Smooth muscle cell (in vitro differentiated cells): Measurements from ENCODE around the gene TMEM239. TPM values are rescaled to one million over a fixed set of nuclear protein-coding genes. Genes with fewer than 3 reads are reported as not detected.
A peak's percentile ranks its signal among the peaks of the same experiment; 100 is the strongest.

Source experiments
- DNase-seq: peaks from one replicate; lab custom pipeline; 2025; ENCODE audit not compliant: unreplicated experiment; lab: John Stamatoyannopoulos, UW
- H2AFZ ChIP-seq: fragments of 200-600 bp; sonication (generic); 2 replicates; pipeline ENCODE4 v1.6.0; 2016; ENCODE audit warnings: antibody characterized with exemption, low read depth, mild to moderate bottlenecking
- H3F3A ChIP-seq: fragments of 200-600 bp; sonication (generic); 2 replicates; pipeline ENCODE4 v1.6.0; 2017; ENCODE audit warnings: antibody characterized with exemption, low read depth
- H3K27ac ChIP-seq: fragments of 200-600 bp; sonication (generic); 2 replicates; pipeline ENCODE4 v1.5.1; 2016; ENCODE audit warnings: low read depth, mild to moderate bottlenecking
- H3K27me3 ChIP-seq: fragments of 200-600 bp; sonication (generic); 2 replicates; pipeline ENCODE4 v1.6.1; 2016; ENCODE audit warnings: low read depth, mild to moderate bottlenecking
- H3K36me3 ChIP-seq: fragments of 200-600 bp; sonication (generic); 2 replicates; pipeline ENCODE4 v1.5.1; 2016; ENCODE audit warnings: low read depth
- H3K4me1 ChIP-seq: fragments of 200-600 bp; sonication (generic); 2 replicates; pipeline ENCODE4 v1.5.1; 2016; ENCODE audit warnings: low read depth
- H3K4me2 ChIP-seq: fragments of 200-600 bp; sonication (generic); 2 replicates; pipeline ENCODE4 v1.6.0; 2016; ENCODE audit warnings: mild to moderate bottlenecking
- H3K4me3 ChIP-seq: fragments of 200-600 bp; sonication (generic); 2 replicates; pipeline ENCODE4 v1.5.1; 2016; ENCODE audit warnings: mild to moderate bottlenecking
- H3K79me2 ChIP-seq: fragments of 200-600 bp; sonication (generic); 2 replicates; pipeline ENCODE4 v1.6.0; 2016; ENCODE audit warnings: low read depth, mild to moderate bottlenecking
- H3K9ac ChIP-seq: fragments of 200-600 bp; sonication (generic); 2 replicates; pipeline ENCODE4 v1.6.0; 2016; ENCODE audit warnings: low read depth
- H3K9me3 ChIP-seq: fragments of 200-600 bp; sonication (generic); replicated peaks from 2 replicates; pipeline ENCODE4 v1.5.1; 2016; ENCODE audit warnings: low read depth
- H4K20me1 ChIP-seq: fragments of 200-600 bp; sonication (generic); 2 replicates; pipeline ENCODE4 v1.6.0; 2016; ENCODE audit warnings: low read depth
- CTCF ChIP-seq: fragments of 200-600 bp; sonication (generic); IDR thresholded peaks from 2 replicates; pipeline ENCODE4 v1.5.1; 2017; ENCODE audit warnings: borderline replicate concordance, mild to moderate bottlenecking, antibody characterized with exemption; ENCODE audit not compliant: insufficient read depth, poor library complexity, severe bottlenecking
- WGBS: methylation state at CpG from one replicate; pipeline ENCODE4 v1.1.7; 2016; ENCODE audit warnings: low lambda C conversion rate; 5-methylcytosine and 5-hydroxymethylcytosine counted together
- polyA plus RNA-seq: library from polyadenylated mRNA; unstranded; fragments of >200 nt; fragmentation: Nextera tagmentation; extraction: Ambion mirVana; gene quantifications from 2 replicates; pipeline ENCODE4 v1.2.1, GENCODE V29; 2016
- total RNA-seq: library from RNA; depleted of rRNA; stranded (reverse); fragments of >200 nt; gene quantifications from 2 replicates; pipeline ENCODE4 v1.2.3, GENCODE V29; 2014

TMEM239 gene
- total and polyA plus RNA-seq, 2 experiments from 2014 or later = not detected

GRCh38 chr20:2798814-2799213 lies 17.4 kb upstream of the TMEM239 start:
- Histone ChIP-seq H4K20me1 (no peaks in the 10 kb centered on the region), H3K27ac (no peak overlapping the region), H3F3A (no peaks in the 10 kb centered on the region), H3K27me3 (peaks cover 30% of the 10 kb centered on the region), H3K79me2 (no peaks in the 10 kb centered on the region), H3K4me3 (peak overlapping the region; percentile 64), H3K9ac (no peak overlapping the region), H3K36me3 (no peaks in the 10 kb centered on the region), H2AFZ (no peak overlapping the region), H3K4me1 (peaks cover 13% of the 10 kb centered on the region), H3K9me3 (no peaks in the 10 kb centered on the region), H3K4me2 (peak overlapping the region; percentile 87)
- 86% methylated on average over 6 of the region's 6 CpGs for WGBS
- DNase-seq = no peak
- no peak for TF ChIP-seq CTCF

- Histone ChIP-seq H3K79me2 (no peaks in the 10 kb centered on the region), H3K27ac (no peak overlapping the region), H3K36me3 (no peaks in the 10 kb centered on the region), H3K4me1 (peaks cover 13% of the 10 kb centered on the region), H3K27me3 (peaks cover 34% of the 10 kb centered on the region), H3K4me3 (peak overlapping the region; percentile 64), H3F3A (no peaks in the 10 kb centered on the region), H3K9ac (no peak overlapping the region), H3K9me3 (no peaks in the 10 kb centered on the region), H4K20me1 (no peaks in the 10 kb centered on the region), H3K4me2 (peak overlapping the region; percentile 87), H2AFZ (peak overlapping the region; percentile 74)
- no peak for TF ChIP-seq CTCF
- no peak for DNase-seq
- WGBS = 65% methylated on average over 9 of the region's 9 CpGs
Measured at GRCh38 chr20:2799271-2799670, 16.9 kb upstream of the TMEM239 start.

GRCh38 chr20:2799688-2800520 lies 16.3 kb upstream of the TMEM239 start:
- no peak overlapping the region for H3K9ac ChIP-seq
- no peaks in the 10 kb centered on the region for H3K79me2 ChIP-seq
- 5% methylated on average over 36 of the region's 61 CpGs for WGBS
- H3K4me2 ChIP-seq = peak overlapping the region; percentile 87
- H4K20me1 ChIP-seq = no peaks in the 10 kb centered on the region
- H3K4me3 ChIP-seq = peak overlapping the region; percentile 64
- TF ChIP-seq CTCF = no peak
- peaks cover 39% of the 10 kb centered on the region for H3K27me3 ChIP-seq
- H3K9me3 ChIP-seq = no peaks in the 10 kb centered on the region
- H3F3A ChIP-seq = no peaks in the 10 kb centered on the region
- peak overlapping the region; percentile 74 for H2AFZ ChIP-seq
- no peak for DNase-seq
- H3K36me3 ChIP-seq = no peaks in the 10 kb centered on the region
- peaks cover 13% of the 10 kb centered on the region for H3K4me1 ChIP-seq
- no peak overlapping the region for H3K27ac ChIP-seq
